Smooth muscle cell (in vitro differentiated cells): ENCODE results near the gene NDUFS6. TPM values are rescaled to one million over a fixed set of nuclear protein-coding genes. Genes with fewer than 3 reads are reported as not detected.

Source experiments
- DNase-seq: peaks from one replicate; lab custom pipeline; 2025; ENCODE audit not compliant: unreplicated experiment; lab: John Stamatoyannopoulos, UW
- H2AFZ ChIP-seq: fragments of 200-600 bp; sonication (generic); 2 replicates; pipeline ENCODE4 v1.6.0; 2016; ENCODE audit warnings: antibody characterized with exemption, low read depth, mild to moderate bottlenecking
- H3F3A ChIP-seq: fragments of 200-600 bp; sonication (generic); 2 replicates; pipeline ENCODE4 v1.6.0; 2017; ENCODE audit warnings: antibody characterized with exemption, low read depth
- H3K27ac ChIP-seq: fragments of 200-600 bp; sonication (generic); 2 replicates; pipeline ENCODE4 v1.5.1; 2016; ENCODE audit warnings: low read depth, mild to moderate bottlenecking
- H3K27me3 ChIP-seq: fragments of 200-600 bp; sonication (generic); 2 replicates; pipeline ENCODE4 v1.6.1; 2016; ENCODE audit warnings: low read depth, mild to moderate bottlenecking
- H3K36me3 ChIP-seq: fragments of 200-600 bp; sonication (generic); 2 replicates; pipeline ENCODE4 v1.5.1; 2016; ENCODE audit warnings: low read depth
- H3K4me1 ChIP-seq: fragments of 200-600 bp; sonication (generic); 2 replicates; pipeline ENCODE4 v1.5.1; 2016; ENCODE audit warnings: low read depth
- H3K4me2 ChIP-seq: fragments of 200-600 bp; sonication (generic); 2 replicates; pipeline ENCODE4 v1.6.0; 2016; ENCODE audit warnings: mild to moderate bottlenecking
- H3K4me3 ChIP-seq: fragments of 200-600 bp; sonication (generic); 2 replicates; pipeline ENCODE4 v1.5.1; 2016; ENCODE audit warnings: mild to moderate bottlenecking
- H3K79me2 ChIP-seq: fragments of 200-600 bp; sonication (generic); 2 replicates; pipeline ENCODE4 v1.6.0; 2016; ENCODE audit warnings: low read depth, mild to moderate bottlenecking
- H3K9ac ChIP-seq: fragments of 200-600 bp; sonication (generic); 2 replicates; pipeline ENCODE4 v1.6.0; 2016; ENCODE audit warnings: low read depth
- H3K9me3 ChIP-seq: fragments of 200-600 bp; sonication (generic); replicated peaks from 2 replicates; pipeline ENCODE4 v1.5.1; 2016; ENCODE audit warnings: low read depth
- H4K20me1 ChIP-seq: fragments of 200-600 bp; sonication (generic); 2 replicates; pipeline ENCODE4 v1.6.0; 2016; ENCODE audit warnings: low read depth
- CTCF ChIP-seq: fragments of 200-600 bp; sonication (generic); IDR thresholded peaks from 2 replicates; pipeline ENCODE4 v1.5.1; 2017; ENCODE audit warnings: borderline replicate concordance, mild to moderate bottlenecking, antibody characterized with exemption; ENCODE audit not compliant: insufficient read depth, poor library complexity, severe bottlenecking
- WGBS: methylation state at CpG from one replicate; pipeline ENCODE4 v1.1.7; 2016; ENCODE audit warnings: low lambda C conversion rate; 5-methylcytosine and 5-hydroxymethylcytosine counted together
- polyA plus RNA-seq: library from polyadenylated mRNA; unstranded; fragments of >200 nt; fragmentation: Nextera tagmentation; extraction: Ambion mirVana; gene quantifications from 2 replicates; pipeline ENCODE4 v1.2.1, GENCODE V29; 2016
- total RNA-seq: library from RNA; depleted of rRNA; stranded (reverse); fragments of >200 nt; gene quantifications from 2 replicates; pipeline ENCODE4 v1.2.3, GENCODE V29; 2014

NDUFS6 gene
- total and polyA plus RNA-seq, 2 experiments from 2014 or later, result 50.8 to 146 TPM

- H3K79me2 ChIP-seq, result no peaks in the 10 kb centered on the region
- H3K4me3 ChIP-seq, result no peak overlapping the region
- H3K4me2 ChIP-seq, result no peak overlapping the region
- DNase-seq, result no peak
- H2AFZ ChIP-seq, result no peak overlapping the region
- H3K36me3 ChIP-seq, result no peaks in the 10 kb centered on the region
- no peak overlapping the region for H3K9ac ChIP-seq
- no peak overlapping the region for H3K27ac ChIP-seq
- no peak for TF ChIP-seq CTCF
- no peaks in the 10 kb centered on the region for H3K4me1 ChIP-seq
- WGBS, result 88% methylated on average over 13 of the region's 13 CpGs
- H3K9me3 ChIP-seq, result no peaks in the 10 kb centered on the region
- H3F3A ChIP-seq, result no peaks in the 10 kb centered on the region
- H4K20me1 ChIP-seq, result no peaks in the 10 kb centered on the region
- H3K27me3 ChIP-seq, result no peaks in the 10 kb centered on the region
Observed at GRCh38 chr5:1762883-1763547, 38.2 kb upstream of the NDUFS6 start.

GRCh38 chr5:1763548-1763911 lies 37.7 kb upstream of the NDUFS6 start:
- Histone ChIP-seq H3K4me1 (no peaks in the 10 kb centered on the region), H3K79me2 (no peaks in the 10 kb centered on the region), H3K27me3 (no peaks in the 10 kb centered on the region), H2AFZ (no peak overlapping the region), H3K4me2 (no peak overlapping the region), H3K27ac (no peak overlapping the region), H3K4me3 (no peak overlapping the region), H3K9me3 (no peaks in the 10 kb centered on the region), H3K9ac (no peak overlapping the region), H3F3A (no peaks in the 10 kb centered on the region), H4K20me1 (no peaks in the 10 kb centered on the region), H3K36me3 (no peaks in the 10 kb centered on the region)
- peak; percentile 76 for TF ChIP-seq CTCF
- WGBS, result 51% methylated on average over 15 of the region's 15 CpGs
- no peak for DNase-seq

- Histone ChIP-seq H3F3A (no peaks in the 10 kb centered on the region), H3K27me3 (no peaks in the 10 kb centered on the region), H3K4me2 (no peak overlapping the region), H3K36me3 (no peaks in the 10 kb centered on the region), H4K20me1 (no peaks in the 10 kb centered on the region), H2AFZ (no peak overlapping the region), H3K4me1 (no peaks in the 10 kb centered on the region), H3K9me3 (no peaks in the 10 kb centered on the region), H3K9ac (no peak overlapping the region), H3K79me2 (no peaks in the 10 kb centered on the region), H3K4me3 (no peak overlapping the region), H3K27ac (no peak overlapping the region)
- DNase-seq, result no peak
- TF ChIP-seq CTCF, result no peak
- WGBS, result 82% methylated on average over 32 of the region's 32 CpGs
Observed at GRCh38 chr5:1763960-1764605, 37.1 kb upstream of the NDUFS6 start.

- Histone ChIP-seq H3K27ac (no peak overlapping the region), H3F3A (no peaks in the 10 kb centered on the region), H3K27me3 (no peaks in the 10 kb centered on the region), H3K4me1 (no peaks in the 10 kb centered on the region), H3K36me3 (no peaks in the 10 kb centered on the region), H3K79me2 (no peaks in the 10 kb centered on the region), H3K4me3 (no peak overlapping the region), H3K4me2 (no peak overlapping the region), H2AFZ (no peak overlapping the region), H4K20me1 (no peaks in the 10 kb centered on the region), H3K9ac (no peak overlapping the region), H3K9me3 (no peaks in the 10 kb centered on the region)
- 94% methylated on average over 11 of the region's 11 CpGs for WGBS
- TF ChIP-seq CTCF, result no peak
- no peak for DNase-seq
Observed at GRCh38 chr5:1764606-1764960, 36.6 kb upstream of the NDUFS6 start.
